Loucy (cell line): ENCODE results near the gene ATRAID.
"Not testable (repeated sequence)": the region's sequence is repeated elsewhere in the genome, so short reads cannot be mapped to it uniquely, and the experiment has no call there.

Source experiments
- CTCF ChIP-seq: fragments of 200-600 bp; sonication (generic); conservative IDR thresholded peaks from 2 replicates; pipeline ENCODE4 v1.5.1; 2014; ENCODE audit warnings: mild to moderate bottlenecking, antibody characterized with exemption, low read length
- EZH2phosphoT487 ChIP-seq: fragments of 200-600 bp; IDR thresholded peaks from 2 replicates; pipeline ENCODE4 v1.6.1; 2018; ENCODE audit warnings: antibody characterized with exemption, mild to moderate bottlenecking, moderate library complexity, borderline replicate concordance

- not testable (repeated sequence) for TF ChIP-seq CTCF, EZH2phosphoT487
Measured at GRCh38 chr2:27198068-27198467, 13.8 kb upstream of the ATRAID start.
